Measurements from ENCODE around the gene MAPK11. TPM values are rescaled to one million over a fixed set of nuclear protein-coding genes. Genes with fewer than 3 reads are reported as not detected.
A peak's percentile ranks its signal among the peaks of the same experiment; 100 is the strongest.

Gene MAPK11
- total RNA-seq, 2 donors from 2014 or later: 3.7 to 4.0 TPM

DNA sequence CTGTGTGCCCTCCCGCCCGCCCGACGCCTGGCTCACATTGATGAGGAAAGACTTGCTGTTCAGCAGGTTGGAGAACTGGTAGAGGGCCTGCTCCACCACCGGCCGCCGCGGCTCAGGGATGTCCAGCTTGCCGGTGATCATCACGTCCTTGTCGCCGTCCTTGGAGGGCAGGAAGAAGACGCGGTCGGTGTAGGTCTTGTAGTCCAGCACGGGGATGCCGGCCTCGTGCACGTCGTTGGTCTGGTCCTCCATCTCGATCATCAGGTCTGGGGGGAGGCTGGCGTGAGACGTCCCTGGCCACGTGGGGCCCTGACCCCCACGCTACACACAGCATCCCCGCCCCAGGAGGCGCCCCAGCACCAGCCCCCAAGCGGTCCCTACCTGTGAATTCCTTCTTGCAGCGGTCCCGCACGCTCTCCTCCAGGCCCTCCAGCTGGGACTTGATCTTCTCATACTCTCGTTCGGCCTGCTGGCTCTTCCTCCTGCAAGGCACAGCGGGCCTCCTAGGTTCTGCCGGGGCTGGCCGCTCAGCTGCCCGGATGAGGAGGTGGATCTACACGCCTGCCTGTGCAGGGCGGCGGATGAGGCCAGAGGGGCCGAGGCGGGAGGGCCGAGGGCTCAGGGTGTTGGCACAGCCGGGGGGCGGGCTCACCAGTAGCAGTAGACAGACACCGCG lies 10.7 kb upstream of the MAPK11 start:
- Histone ChIP-seq H3K27me3 (no peaks in the 10 kb centered on the region), H3K36me3 (peaks cover 88% of the 10 kb centered on the region), H3K4me3 (no peak overlapping the region), H3K27ac (peak overlapping the region in 1 of 2 donors; percentile 59), H3K9me3 (no peaks in the 10 kb centered on the region), H3K4me1 (peaks cover 0 to 18% of the 10 kb centered on the region in 2 donors)
- TF ChIP-seq, protein P1, sequence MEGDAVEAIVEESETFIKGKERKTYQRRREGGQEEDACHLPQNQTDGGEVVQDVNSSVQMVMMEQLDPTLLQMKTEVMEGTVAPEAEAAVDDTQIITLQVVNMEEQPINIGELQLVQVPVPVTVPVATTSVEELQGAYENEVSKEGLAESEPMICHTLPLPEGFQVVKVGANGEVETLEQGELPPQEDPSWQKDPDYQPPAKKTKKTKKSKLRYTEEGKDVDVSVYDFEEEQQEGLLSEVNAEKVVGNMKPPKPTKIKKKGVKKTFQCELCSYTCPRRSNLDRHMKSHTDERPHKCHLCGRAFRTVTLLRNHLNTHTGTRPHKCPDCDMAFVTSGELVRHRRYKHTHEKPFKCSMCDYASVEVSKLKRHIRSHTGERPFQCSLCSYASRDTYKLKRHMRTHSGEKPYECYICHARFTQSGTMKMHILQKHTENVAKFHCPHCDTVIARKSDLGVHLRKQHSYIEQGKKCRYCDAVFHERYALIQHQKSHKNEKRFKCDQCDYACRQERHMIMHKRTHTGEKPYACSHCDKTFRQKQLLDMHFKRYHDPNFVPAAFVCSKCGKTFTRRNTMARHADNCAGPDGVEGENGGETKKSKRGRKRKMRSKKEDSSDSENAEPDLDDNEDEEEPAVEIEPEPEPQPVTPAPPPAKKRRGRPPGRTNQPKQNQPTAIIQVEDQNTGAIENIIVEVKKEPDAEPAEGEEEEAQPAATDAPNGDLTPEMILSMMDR (IDR thresholded peaks at IDR 0.05): no peak
- no peak for DNase-seq (ENCODE audit: low spot score)

DNA sequence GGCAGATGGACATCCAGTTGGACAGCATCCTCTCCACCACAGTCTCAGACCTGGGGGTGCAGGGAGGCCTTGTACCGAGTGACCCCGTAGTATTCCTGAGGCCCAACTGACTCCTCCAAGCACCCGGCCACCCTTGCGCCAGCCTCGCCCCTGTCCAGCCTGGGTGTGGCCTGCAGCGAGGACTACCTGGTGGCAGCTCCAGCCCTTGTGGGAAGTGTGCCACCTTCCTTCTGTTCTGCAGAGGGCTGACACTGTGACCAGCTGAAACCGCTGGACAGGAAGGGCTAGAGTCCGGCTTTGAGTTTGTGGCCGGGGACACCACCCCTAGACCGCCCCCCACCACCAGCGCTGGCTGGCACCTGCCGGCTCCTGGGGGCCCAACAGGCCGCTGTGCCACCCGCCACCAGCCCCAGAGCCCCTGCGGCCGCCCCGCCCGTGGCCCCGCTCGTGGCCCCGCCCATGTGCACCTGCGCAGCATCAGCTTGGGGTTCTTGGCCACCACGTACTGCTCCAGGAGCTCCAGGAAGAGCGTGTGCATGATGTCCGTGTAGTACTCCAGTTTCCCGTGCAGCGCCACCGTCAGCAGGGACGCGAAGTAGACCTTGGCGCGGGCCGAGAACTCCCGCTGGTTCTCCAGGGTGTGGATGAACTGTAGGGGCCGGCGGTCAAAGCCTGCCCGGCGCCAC lies 10.0 kb upstream of the MAPK11 start:
- Histone ChIP-seq H3K9me3 (no peaks in the 10 kb centered on the region), H3K27ac (no peak overlapping the region), H3K36me3 (peaks cover 92% of the 10 kb centered on the region), H3K27me3 (no peaks in the 10 kb centered on the region), H3K4me3 (no peak overlapping the region), H3K4me1 (peaks cover 0 to 18% of the 10 kb centered on the region in 2 donors)
- no peak for DNase-seq (ENCODE audit: low spot score)
- TF ChIP-seq, protein P1 (IDR thresholded peaks at IDR 0.05): no peak

DNA sequence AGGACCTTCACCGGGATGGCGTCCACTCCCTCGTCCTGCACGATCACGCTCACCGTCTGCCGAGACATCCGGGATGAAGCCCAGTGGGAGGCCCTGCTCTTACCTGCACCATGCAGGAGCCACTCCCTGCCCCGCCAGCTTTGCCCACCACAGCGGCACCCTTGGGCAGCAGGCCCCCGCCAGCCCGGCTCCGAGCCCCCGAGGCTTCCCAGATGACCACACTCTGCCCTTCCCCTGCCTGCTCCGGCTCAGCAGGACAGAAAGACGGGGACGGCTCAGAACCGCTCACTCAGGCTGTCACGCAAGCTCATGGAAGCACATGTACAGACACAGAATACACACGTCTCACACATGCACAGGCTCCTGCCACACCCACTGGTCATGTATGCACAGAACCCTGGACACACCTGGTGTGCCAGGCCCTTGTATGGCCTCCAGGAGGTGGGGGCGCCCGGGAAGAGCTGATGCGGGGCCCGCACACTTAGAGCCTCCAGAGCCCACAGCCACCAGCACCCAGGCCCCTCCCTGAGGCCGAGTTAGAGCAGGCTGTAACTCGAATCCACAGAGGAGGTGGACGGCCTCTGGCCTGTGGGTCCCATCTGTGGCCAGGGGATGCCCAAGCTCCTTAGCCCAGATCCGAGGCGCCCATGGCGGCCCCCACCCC lies 8.9 kb upstream of the MAPK11 start:
- Histone ChIP-seq H3K4me1 (peaks cover 0 to 21% of the 10 kb centered on the region in 2 donors), H3K9me3 (no peaks in the 10 kb centered on the region), H3K4me3 (no peak overlapping the region), H3K27ac (no peak overlapping the region), H3K36me3 (peaks cover 88% of the 10 kb centered on the region), H3K27me3 (no peaks in the 10 kb centered on the region)
- no peak for DNase-seq (ENCODE audit: low spot score)
- TF ChIP-seq, protein P1 (IDR thresholded peaks at IDR 0.05): no peak

DNA sequence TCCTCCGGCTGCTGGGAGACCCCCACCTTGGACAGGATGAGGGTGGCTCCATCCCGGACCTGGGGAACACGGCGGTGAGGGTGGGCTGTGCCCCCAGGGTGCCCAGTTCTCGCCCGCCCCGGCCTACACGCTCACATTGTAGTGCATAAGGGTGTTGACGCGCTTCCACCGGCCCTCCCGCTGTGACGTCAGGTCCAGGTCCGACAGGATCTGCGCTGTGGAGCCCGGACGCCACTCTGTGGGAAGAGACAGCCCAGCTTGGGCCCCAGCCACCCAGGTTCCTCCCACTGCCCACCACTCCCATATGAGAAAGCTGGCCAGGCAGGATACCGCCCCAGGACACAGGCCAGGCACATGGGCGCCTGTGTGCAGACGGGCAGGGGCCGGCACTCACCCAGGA lies 8.3 kb upstream of the MAPK11 start:
- Histone ChIP-seq H3K9me3 (no peaks in the 10 kb centered on the region), H3K27me3 (no peaks in the 10 kb centered on the region), H3K4me3 (no peak overlapping the region), H3K4me1 (peaks cover 0 to 24% of the 10 kb centered on the region in 2 donors), H3K27ac (no peak overlapping the region), H3K36me3 (peaks cover 84% of the 10 kb centered on the region)
- TF ChIP-seq, protein P1 (IDR thresholded peaks at IDR 0.05): no peak
- DNase-seq (ENCODE audit: low spot score): no peak

DNA sequence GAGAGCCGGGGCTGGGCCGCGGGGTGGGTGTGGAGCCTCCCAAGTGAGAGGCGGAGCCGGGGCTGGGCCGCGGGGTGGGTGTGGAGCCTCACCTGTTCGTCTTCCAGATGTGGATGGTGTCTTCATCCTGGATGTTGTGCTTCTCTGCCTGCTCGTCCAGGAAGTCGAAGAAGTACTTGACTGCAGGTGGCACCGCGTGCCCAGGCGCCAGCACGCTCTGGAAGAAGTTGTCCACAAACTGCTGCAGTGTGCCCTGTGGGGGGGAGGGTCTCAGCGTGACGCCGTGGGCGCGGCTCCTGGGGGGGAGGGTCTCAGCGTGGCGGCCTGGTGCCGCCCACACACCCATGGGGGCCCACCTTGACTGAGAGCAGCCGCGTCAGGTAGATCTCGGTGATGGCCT lies 7.6 kb upstream of the MAPK11 start:
- TF ChIP-seq, protein P1 (IDR thresholded peaks at IDR 0.05): no peak
- no peak for DNase-seq (ENCODE audit: low spot score)
- Histone ChIP-seq H3K36me3 (peaks cover 77% of the 10 kb centered on the region), H3K4me3 (no peak overlapping the region), H3K27me3 (no peaks in the 10 kb centered on the region), H3K9me3 (no peaks in the 10 kb centered on the region), H3K4me1 (peaks cover 0 to 19% of the 10 kb centered on the region in 2 donors), H3K27ac (no peak overlapping the region)

All from right atrium auricular region (tissue), 2 donors.